GM21786 (cell line): ENCODE results near the gene UCK2.

Experiments used
- ATAC-seq: cut with Tn5 transposase; IDR thresholded peaks from one replicate; pipeline ENCODE4 v1.9.1; 2021; ENCODE audit not compliant: unreplicated experiment

UCK2 gene

GRCh38 chr1:165877411-165877810, 50.0 kb downstream of the UCK2 start:
- no peak for ATAC-seq

GRCh38 chr1:165877940-165878556, 50.6 kb downstream of the UCK2 start:
- ATAC-seq: peak; percentile 54

- no peak for ATAC-seq
Measured at GRCh38 chr1:165879946-165880345, 52.5 kb downstream of the UCK2 start.

GRCh38 chr1:165880993-165881392, 53.6 kb downstream of the UCK2 start:
- ATAC-seq: no peak

GRCh38 chr1:165882168-165882837, 54.9 kb downstream of the UCK2 start:
- peak; percentile 25 for ATAC-seq

GRCh38 chr1:165883056-165883455, 55.6 kb downstream of the UCK2 start:
- ATAC-seq: no peak

GRCh38 chr1:165884009-165884689, 56.7 kb downstream of the UCK2 start:
- no peak for ATAC-seq

GRCh38 chr1:165884690-165885304, 57.4 kb downstream of the UCK2 start:
- peak; percentile 37 for ATAC-seq

GRCh38 chr1:165885305-165885694, 57.9 kb downstream of the UCK2 start:
- no peak for ATAC-seq

- ATAC-seq: no peak
Measured at GRCh38 chr1:165886193-165886592, 58.8 kb downstream of the UCK2 start.

GRCh38 chr1:165886983-165887382, 59.6 kb downstream of the UCK2 start:
- no peak for ATAC-seq

GRCh38 chr1:165887877-165888551, 60.6 kb downstream of the UCK2 start:
- no peak for ATAC-seq

GRCh38 chr1:165888552-165888920, 61.1 kb downstream of the UCK2 start:
- ATAC-seq: no peak

- ATAC-seq: no peak
Measured at GRCh38 chr1:165890684-165891083, 63.3 kb downstream of the UCK2 start.

GRCh38 chr1:165891111-165891860, 63.9 kb downstream of the UCK2 start:
- no peak for ATAC-seq

- no peak for ATAC-seq
Measured at GRCh38 chr1:165892935-165893334, 65.5 kb downstream of the UCK2 start.

- ATAC-seq: no peak
Measured at GRCh38 chr1:165893507-165893906, 66.1 kb downstream of the UCK2 start.

- no peak for ATAC-seq
Measured at GRCh38 chr1:165894591-165894990, 67.2 kb downstream of the UCK2 start.

- no peak for ATAC-seq
Measured at GRCh38 chr1:165895451-165895871, 68.0 kb downstream of the UCK2 start.

GRCh38 chr1:165896277-165896676, 68.9 kb downstream of the UCK2 start:
- no peak for ATAC-seq
